ENCODE measurements around the gene LAMB4.

LAMB4 gene

GRCh38 chr7:108140671-108141070 lies 10.5 kb upstream of the LAMB4 start:
- FAIRE-seq: no peak

DNA sequence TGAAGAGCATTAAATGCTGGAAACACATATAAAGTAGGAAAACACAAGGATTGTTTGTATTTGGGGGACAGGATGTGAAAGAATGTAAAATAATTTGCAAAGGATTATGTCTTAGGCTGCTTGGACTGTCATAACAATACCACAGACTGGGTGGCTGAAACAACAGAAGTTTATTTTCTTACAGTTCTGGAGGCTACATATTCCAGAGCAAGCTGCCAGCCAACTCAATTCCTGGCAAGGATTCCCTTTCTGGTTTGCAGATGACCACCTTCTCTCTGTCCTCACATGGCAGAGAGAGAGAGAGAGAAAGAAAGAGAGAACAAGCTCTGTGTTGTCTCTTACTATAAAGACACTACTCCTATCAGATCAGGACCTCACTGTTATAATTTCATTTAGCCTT lies 8.8 kb upstream of the LAMB4 start:
- no peak for FAIRE-seq

DNA sequence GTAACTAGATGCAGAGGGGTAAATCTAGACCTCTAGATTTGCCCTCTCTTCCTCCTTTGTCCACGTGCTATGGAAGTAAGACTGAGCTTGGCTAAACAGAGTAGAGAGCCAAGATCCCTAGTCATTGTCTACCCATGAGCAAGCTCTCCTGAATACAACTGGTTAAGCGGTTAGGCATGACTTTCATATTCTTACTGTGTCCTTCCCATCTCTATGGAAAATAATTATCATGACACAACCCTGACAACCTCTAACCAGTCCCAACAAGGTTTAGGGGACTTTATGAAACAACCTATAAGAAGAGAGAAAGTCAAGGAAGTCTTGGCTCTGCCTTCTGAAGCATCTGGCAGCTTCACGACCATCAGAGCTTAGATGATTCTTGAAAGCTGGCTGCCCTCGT lies 7.8 kb upstream of the LAMB4 start:
- FAIRE-seq: no peak

DNA sequence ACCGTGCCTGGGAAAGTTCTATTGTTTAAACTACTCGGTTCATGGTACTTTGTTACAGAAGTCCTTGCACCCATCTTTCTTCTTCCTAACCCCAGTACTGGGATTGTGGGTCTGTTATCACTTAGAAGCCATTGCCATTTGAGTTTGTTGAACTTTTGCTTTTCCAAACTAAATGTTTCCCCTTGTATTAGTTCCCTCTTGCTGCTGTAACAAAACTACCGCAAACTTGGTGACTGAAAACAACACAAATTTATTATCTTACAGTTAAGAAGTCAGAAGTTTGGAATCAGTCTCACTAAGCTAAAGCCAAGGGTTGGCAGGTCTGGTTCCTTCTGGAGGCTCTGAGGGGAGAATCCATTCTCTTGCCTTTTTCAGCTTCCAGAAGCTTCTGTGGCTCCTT lies 6.9 kb upstream of the LAMB4 start:
- no peak for FAIRE-seq

GRCh38 chr7:108136191-108136688 lies 6.1 kb upstream of the LAMB4 start:
- no peak for FAIRE-seq

GRCh38 chr7:108135446-108136190 lies 5.5 kb upstream of the LAMB4 start:
- no peak for FAIRE-seq

DNA sequence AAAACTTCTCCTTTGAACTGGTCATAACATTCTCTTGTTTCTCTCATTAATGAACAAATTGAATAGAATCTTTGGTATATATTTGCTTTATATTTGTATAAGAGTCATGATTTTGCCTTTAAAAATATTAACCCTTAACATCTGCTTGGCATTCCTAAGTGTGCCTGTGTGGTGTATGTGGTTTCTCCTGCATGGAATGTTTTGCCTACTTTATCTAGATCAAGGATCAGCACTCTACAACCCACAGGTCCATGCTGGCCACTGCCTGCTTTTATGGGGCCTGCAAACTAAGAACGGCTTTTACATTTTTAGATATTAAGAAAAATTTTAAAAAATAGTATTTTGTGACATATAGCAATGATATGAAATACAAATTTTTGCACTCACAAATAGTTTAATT lies 4.3 kb upstream of the LAMB4 start:
- no peak for FAIRE-seq

- FAIRE-seq: no peak
These were observed 2.5 kb upstream of the LAMB4 start for GRCh38 chr7:108132551-108133265.

DNA sequence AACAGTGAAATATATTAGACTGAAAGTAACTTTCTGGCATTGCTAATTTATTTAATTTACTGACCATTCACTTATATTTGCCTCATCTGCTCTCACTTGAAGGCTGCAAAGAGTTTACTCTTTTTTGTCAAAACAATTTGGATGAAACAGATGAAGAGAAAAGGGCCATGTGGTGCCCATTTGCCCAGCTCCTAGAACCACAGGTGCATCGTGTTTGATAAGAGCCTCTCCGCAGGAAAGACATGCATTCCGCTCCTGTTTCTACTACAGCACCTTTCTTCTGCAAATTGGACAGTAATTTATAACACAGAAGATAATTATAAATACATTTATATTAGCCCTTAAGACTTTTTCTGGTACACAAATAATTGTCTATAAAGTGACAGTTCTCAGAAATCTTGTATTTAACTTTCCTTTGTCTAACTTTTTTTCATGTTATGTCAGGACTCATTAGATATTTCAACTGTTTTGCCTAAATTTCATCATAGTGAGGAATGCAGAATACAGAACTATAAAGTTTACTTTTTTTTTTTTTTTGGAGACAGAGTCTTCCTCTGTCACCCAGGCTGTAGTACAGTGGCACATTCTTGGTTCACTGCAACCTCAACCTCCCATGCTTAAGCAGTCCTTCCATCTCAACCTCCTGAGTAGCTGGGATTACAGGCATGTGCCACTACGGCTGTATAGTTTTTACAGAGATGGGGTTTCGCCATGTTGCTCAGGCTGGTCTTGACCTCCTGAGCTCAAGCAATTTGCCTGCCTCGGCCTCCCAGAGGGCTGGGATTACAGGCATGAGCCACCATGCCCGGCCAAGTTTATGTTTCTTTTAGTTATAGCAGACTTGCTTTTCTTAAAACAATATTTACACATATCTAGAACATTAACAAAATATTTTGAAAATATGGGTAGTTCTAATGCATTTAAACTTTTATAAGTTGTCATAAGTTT lies 869 bp downstream of the LAMB4 start:
- no peak for FAIRE-seq

DNA sequence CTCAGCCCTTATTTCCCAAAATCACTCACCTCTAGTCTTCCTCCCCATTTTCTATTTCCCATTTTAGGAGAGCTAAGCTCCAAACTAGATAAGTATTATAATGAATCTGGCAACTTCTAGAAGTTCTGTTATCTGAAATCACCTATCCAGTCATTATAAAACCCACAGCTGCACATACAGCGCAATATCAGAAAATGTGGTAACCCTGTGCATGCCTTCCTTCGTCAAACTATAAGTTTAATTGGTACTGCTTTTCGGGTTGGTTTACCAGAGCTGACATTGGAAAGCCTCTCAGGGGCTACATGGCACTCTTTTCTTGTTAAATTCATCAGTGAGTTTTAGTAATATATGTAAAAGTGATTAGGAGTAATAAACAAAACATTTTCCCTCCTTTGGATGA lies 1.6 kb downstream of the LAMB4 start:
- FAIRE-seq: no peak

DNA sequence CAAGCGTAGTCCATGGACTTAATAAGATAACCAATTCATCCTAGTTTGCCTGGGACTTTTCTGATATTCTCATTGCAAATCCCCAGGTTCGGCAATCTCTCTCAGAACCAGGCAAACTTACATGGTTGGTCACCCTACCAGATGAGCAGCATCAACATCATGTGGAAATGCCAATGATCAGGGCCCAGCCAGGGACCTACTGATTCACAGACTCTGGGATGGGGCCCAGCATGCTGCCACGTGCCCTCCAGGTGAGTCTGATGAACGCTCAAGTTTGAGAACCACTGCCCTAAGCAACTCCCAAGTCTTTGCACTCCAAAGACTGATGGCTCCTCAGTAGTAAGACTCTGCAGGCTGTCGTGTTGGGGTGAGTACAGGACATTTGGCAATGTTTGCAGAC lies 2.7 kb downstream of the LAMB4 start:
- no peak for FAIRE-seq

DNA sequence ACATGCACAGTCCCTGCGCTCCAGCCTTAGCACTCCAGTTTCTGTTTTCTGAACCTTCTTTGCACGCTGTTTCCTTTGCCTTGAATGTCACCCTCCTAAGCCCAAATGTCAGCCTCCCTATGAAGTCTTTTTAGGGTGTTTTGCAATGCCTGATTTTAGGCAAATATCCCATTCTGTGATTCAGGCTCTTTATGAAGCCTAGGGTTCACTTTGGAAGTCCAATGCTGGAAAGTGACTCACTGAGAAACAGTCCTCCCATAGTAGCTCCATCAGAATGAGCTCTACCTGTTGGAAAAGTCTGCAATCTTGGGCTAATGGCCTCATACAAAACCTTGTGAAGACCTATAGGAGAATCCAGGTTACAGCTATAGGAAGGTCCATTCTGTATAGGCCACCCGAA lies 5.3 kb downstream of the LAMB4 start:
- FAIRE-seq: no peak

DNA sequence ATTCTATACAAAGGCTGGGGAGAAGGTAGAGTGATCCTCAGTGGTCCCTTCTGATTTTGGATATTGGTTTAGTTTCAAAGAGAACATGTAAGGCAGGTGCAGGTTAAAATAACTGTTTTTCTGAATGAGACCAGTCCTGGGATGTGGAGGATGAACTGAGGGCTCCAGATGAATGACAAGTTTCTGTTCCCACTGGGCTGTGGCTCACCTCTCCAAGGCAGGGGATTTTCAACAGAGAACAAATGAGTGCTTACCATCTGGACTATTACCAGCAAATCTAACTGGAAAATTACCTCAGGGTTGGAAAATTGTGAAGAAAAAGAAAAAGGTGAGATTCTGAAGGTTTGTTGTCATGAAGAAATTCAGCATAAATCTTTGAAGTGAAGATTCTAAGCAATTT lies 8.0 kb downstream of the LAMB4 start:
- FAIRE-seq: no peak

DNA sequence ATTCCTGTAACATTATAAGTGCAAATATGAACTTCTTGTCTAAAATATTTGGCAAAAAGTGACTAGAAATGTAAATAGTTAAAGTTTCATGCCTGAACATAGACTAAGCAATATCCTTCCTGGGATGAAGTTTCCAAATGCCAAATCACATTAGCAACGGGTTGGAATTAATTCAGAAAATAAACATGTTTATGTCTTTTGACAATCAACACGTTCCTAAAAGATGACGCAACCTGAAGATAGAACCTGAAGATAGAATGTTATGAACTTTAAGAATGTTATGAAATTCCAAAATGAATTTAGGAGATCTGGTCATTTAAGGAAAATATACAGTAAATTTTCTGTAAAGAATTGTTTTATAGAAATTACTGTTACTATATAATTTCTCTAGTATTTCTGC lies 9.2 kb downstream of the LAMB4 start:
- FAIRE-seq: no peak

GRCh38 chr7:108120196-108120595 lies 10.0 kb downstream of the LAMB4 start:
- FAIRE-seq: no peak

- FAIRE-seq: no peak
These were observed 11.2 kb downstream of the LAMB4 start for GRCh38 chr7:108118959-108119358.

DNA sequence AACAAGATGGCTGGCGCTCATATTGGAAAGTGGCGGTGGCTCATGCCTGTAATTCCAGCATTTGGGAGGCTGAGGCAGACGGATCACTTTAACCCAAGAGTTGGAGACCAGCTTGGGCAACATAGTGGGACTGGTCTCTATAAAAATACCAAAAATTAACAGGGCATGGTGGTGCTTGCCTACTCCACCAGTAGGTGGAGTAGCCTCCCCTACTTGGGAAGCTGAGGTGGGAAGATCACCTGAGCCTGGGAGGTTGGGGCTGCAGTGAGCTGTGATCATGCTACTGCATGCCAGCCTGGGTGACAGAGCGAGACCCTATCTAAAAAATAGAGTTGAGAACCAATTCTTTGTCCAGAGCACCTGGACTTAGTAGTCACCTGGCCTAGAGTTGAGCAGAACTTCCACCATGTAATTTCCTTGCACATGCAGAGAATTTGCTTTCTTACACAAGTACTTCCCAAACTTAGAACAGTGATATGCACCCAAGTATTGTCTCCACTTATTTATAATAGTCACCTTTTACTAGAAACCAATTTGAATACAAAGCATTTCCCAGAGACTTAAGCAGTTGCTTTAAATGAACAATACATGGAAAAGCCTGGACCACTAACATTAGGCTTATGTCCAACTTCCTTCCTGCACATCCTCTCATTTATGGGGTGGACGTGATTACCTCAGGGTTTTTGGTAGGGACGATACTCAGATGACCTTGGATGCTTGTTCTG lies 15.9 kb downstream of the LAMB4 start:
- no peak for FAIRE-seq

- FAIRE-seq: no peak
These were observed 17.5 kb downstream of the LAMB4 start for GRCh38 chr7:108112683-108113082.

- FAIRE-seq: no peak
These were observed 20.8 kb downstream of the LAMB4 start for GRCh38 chr7:108109221-108109908.

DNA sequence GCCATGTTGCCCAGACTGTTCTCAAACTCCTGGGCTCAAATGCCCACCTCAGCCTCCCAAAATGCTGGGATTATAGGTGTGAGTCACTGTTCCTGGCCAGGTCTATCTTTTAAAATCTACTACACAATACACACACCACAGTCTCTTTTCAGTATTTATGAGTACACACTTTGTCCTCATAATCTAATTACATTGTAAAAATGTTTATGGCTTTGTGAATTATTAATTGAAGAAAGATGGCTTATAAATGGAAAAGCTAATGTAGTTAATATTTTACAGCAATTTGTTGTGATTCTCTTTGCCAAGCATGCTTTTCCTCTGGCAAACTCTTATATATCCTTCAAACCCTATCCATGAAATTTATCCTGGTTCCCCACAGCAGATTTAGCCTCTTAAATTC lies 22.0 kb downstream of the LAMB4 start:
- FAIRE-seq: no peak

DNA sequence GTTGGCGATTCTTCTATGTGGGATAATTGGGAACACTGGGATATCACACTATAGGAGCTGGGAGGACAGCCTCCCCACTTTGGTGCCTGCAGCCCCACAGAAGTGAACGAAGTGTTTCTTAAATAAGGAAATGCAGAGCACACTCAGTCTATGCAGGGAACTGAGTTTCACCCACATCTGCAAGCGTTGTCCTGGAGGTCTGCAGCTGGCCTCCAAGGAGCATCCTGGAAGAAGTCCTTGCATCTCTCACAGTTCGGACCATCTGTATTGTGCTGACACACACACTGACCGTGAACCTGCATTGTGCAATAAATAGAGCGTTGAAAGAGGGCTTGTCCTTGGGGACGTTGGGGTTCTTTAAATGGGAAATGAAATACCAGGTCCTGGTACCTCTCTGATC lies 25.8 kb downstream of the LAMB4 start:
- FAIRE-seq: no peak

Measured in colon (tissue), 2 donors.